ENCODE data around the gene KRTAP15-1. TPM values are rescaled to one million over a fixed set of nuclear protein-coding genes. Genes with fewer than 3 reads are reported as not detected.

The KRTAP15-1 gene
- total RNA-seq, 1 experiment from 2014 or later = not detected

- ATAC-seq = no peak
- H3K27ac ChIP-seq (ENCODE audit: low read depth, low read length) = no peak overlapping the region
- DNase-seq (ENCODE audit: low read depth, low spot score) = no peak
- H3K4me1 ChIP-seq (ENCODE audit: control insufficient read depth in 1 of 2, insufficient read depth in 2 of 2, low read length in 2 of 2) = no peaks in the 10 kb centered on the region
- no peaks in the 10 kb centered on the region for H4K20me1 ChIP-seq (ENCODE audit: insufficient read depth)
- ChIA-PET RAD21 (ENCODE audit: low non-redundant PET in 1 of 2, low total read pairs in 2 of 2, uncharacterized antibody in 2 of 2, unreplicated experiment in 2 of 2) (no interaction called here), POLR2A (no interaction called here), CTCF (no interaction called here)
- H3K9me2 ChIP-seq (ENCODE audit: insufficient read depth) = no peaks in the 10 kb centered on the region
- no peak overlapping the region for H2AFZ ChIP-seq (ENCODE audit: low read depth, low read length, poor library complexity, severe bottlenecking)
- H3K4me3 ChIP-seq (replicated peaks in 1 of 2; ENCODE audit: low read depth in 1 of 2, low read length in 2 of 2) = no peak overlapping the region
- H3K36me3 ChIP-seq (ENCODE audit: control insufficient read depth in 1 of 2, insufficient read depth in 2 of 2, low read length in 2 of 2) = no peaks in the 10 kb centered on the region
- H3K79me2 ChIP-seq (ENCODE audit: insufficient read depth, low read length) = no peaks in the 10 kb centered on the region
- TF ChIP-seq ELF1 (IDR thresholded peaks at IDR 0.05; ENCODE audit: borderline replicate concordance, low read depth) (no peak), ZNF274 (IDR thresholded peaks at IDR 0.05; ENCODE audit: low read depth, low read length) (no peak), TCF7L2 (IDR thresholded peaks at IDR 0.05; ENCODE audit: borderline replicate concordance, extremely low read depth, insufficient read depth, insufficient read length) (no peak), FOSL1 (IDR thresholded peaks at IDR 0.05; ENCODE audit: low read depth) (no peak), EGR1 (IDR thresholded peaks at IDR 0.05; ENCODE audit: low read depth) (no peak), POLR2AphosphoS5 (IDR thresholded peaks at IDR 0.05; ENCODE audit: low read depth, low read length) (no peak), ATF3 (IDR thresholded peaks at IDR 0.05) (no peak), ZFX (IDR thresholded peaks at IDR 0.05) (no peak), CTCF (IDR thresholded peaks at IDR 0.05 in 2 of 3, conservative IDR thresholded peaks at IDR 0.05 in 1 of 3; ENCODE audit: borderline replicate concordance in 1 of 3, insufficient read depth in 1 of 3, low read depth in 2 of 3, low read length in 2 of 3) (no peak)
- H3K9me3 ChIP-seq (ENCODE audit: control insufficient read depth in 1 of 2, insufficient read depth in 1 of 2, low read depth in 1 of 2, low read length in 2 of 2) = peaks cover 0 to 26% of the 10 kb centered on the region in 2 experiments; a peak in 2 of 4 replicates
- no peak overlapping the region for H3K9ac ChIP-seq (ENCODE audit: low read length)
- intact Hi-C loops (cut with micrococcal nuclease) = no loop called here
- no TSS peak for BruUV-seq (replicated peaks)
- H3K4me2 ChIP-seq (ENCODE audit: low read length) = no peak overlapping the region
- H3K27me3 ChIP-seq (ENCODE audit: insufficient read depth, low read length) = no peaks in the 10 kb centered on the region
These were observed 42.1 kb downstream of the KRTAP15-1 start for GRCh38 chr21:30482130-30482529.
